Endothelial cell (in vitro differentiated cells): ENCODE data around the gene IGDCC3. TPM values are rescaled to one million over a fixed set of nuclear protein-coding genes. Genes with fewer than 3 reads are reported as not detected.

ENCODE experiments used
- DNase-seq: peaks from one replicate; pipeline ENCODE4 v3.0.0; 2021; ENCODE audit warnings: low spot score
- H3K27ac Mint-ChIP-seq: one replicate; pipeline ENCODE4 v1.8.0; 2021; ENCODE audit warnings: mixed read lengths, inconsistent platforms; ENCODE audit not compliant: unreplicated experiment
- H3K27me3 Mint-ChIP-seq: one replicate; pipeline ENCODE4 v1.8.0; 2021; ENCODE audit warnings: mild to moderate bottlenecking, moderate library complexity, mixed read lengths, inconsistent platforms; ENCODE audit not compliant: unreplicated experiment
- H3K36me3 Mint-ChIP-seq: one replicate; pipeline ENCODE4 v1.8.0; 2021; ENCODE audit warnings: mild to moderate bottlenecking, low read depth, mixed read lengths, inconsistent platforms; ENCODE audit not compliant: unreplicated experiment
- H3K4me1 Mint-ChIP-seq: one replicate; pipeline ENCODE4 v1.8.0; 2021; ENCODE audit warnings: mild to moderate bottlenecking, mixed read lengths, inconsistent platforms; ENCODE audit not compliant: unreplicated experiment
- H3K4me3 Mint-ChIP-seq: one replicate; pipeline ENCODE4 v1.8.0; 2021; ENCODE audit warnings: mild to moderate bottlenecking, mixed read lengths, inconsistent platforms; ENCODE audit not compliant: unreplicated experiment
- H3K9me3 Mint-ChIP-seq: one replicate; pipeline ENCODE4 v1.8.0; 2021; ENCODE audit warnings: mixed read lengths, inconsistent platforms; ENCODE audit not compliant: unreplicated experiment
- CTCF ChIP-seq: fragments of 200-600 bp; sonication (generic); IDR thresholded peaks from one replicate; pipeline ENCODE4 v1.5.0; 2021; ENCODE audit warnings: antibody characterized with exemption; ENCODE audit not compliant: unreplicated experiment
- total RNA-seq: library from RNA; stranded (reverse); fragmentation: NEBNext Ultra II Directional; extraction: Animal tissue kit (Norgen Biotek cat#: 25700); gene quantifications from one replicate; pipeline ENCODE4 v1.2.1, GENCODE V29; 2021; ENCODE audit not compliant: unreplicated experiment

IGDCC3 gene
- total RNA-seq, 1 donor from 2014 or later = 538 TPM

- H3K4me1 Mint-ChIP-seq = peaks cover 11% of the 10 kb centered on the region
- no peaks in the 10 kb centered on the region for H3K9me3 Mint-ChIP-seq
- no peak for TF ChIP-seq CTCF
- peak overlapping the region; percentile 42 for H3K27ac Mint-ChIP-seq
- H3K36me3 Mint-ChIP-seq = no peaks in the 10 kb centered on the region
- no peak for DNase-seq
- H3K27me3 Mint-ChIP-seq = peaks cover 6% of the 10 kb centered on the region
- H3K4me3 Mint-ChIP-seq = peak overlapping the region; percentile 86
Measured at GRCh38 chr15:65285291-65286068, 92.3 kb downstream of the IGDCC3 start.

GRCh38 chr15:65278480-65278879, 99.3 kb downstream of the IGDCC3 start:
- Mint-ChIP-seq H3K27me3 (peaks cover 8% of the 10 kb centered on the region), H3K36me3 (peaks cover 4% of the 10 kb centered on the region), H3K4me3 (no peak overlapping the region), H3K4me1 (no peaks in the 10 kb centered on the region), H3K9me3 (no peaks in the 10 kb centered on the region), H3K27ac (no peak overlapping the region)
- TF ChIP-seq CTCF = no peak
- no peak for DNase-seq

Other genes with a start within 250 kb of the IGDCC3 start
- 19.3 TPM for gene PDCD7, start 244.2 kb downstream of the IGDCC3 start, total RNA-seq
- gene CLPX, start 192.7 kb downstream of the IGDCC3 start, total RNA-seq = 52.1 TPM
- not detected for gene CILP, start 166.5 kb downstream of the IGDCC3 start, total RNA-seq
- 2.8 TPM for gene PARP16, start 91.1 kb downstream of the IGDCC3 start, total RNA-seq
- gene RNU5A-1, start 82.0 kb downstream of the IGDCC3 start, total RNA-seq = not detected
- not detected for gene RNU5B-1, start 73.3 kb downstream of the IGDCC3 start, total RNA-seq
- gene IGDCC4, start 44.9 kb upstream of the IGDCC3 start, total RNA-seq = 4.2 TPM
- gene DPP8, start 139.7 kb upstream of the IGDCC3 start, total RNA-seq = 36.6 TPM
- gene HACD3, start 152.5 kb upstream of the IGDCC3 start, total RNA-seq = 107 TPM
- 42.2 TPM for gene INTS14, start 233.1 kb upstream of the IGDCC3 start, total RNA-seq
- 20.7 TPM for gene SLC24A1, start 243.9 kb upstream of the IGDCC3 start, total RNA-seq